Pulmonary artery endothelial cell (primary cell): ENCODE results near the gene SPATA32. TPM values are rescaled to one million over a fixed set of nuclear protein-coding genes. Genes with fewer than 3 reads are reported as not detected.

Experiments used
- total RNA-seq: library from RNA; depleted of rRNA; stranded (reverse); fragments of >200 nt; gene quantifications from 2 replicates; pipeline ENCODE4 v1.2.3, GENCODE V29; 2014

SPATA32 gene
- total RNA-seq, 1 donor from 2014 or later: not detected

Other genes starting within 250 kb of the SPATA32 start
- gene DCAKD, start 210.5 kb downstream of the SPATA32 start, total RNA-seq: 20.9 and 34.8 TPM in 2 replicates
- gene NMT1, start 200.8 kb downstream of the SPATA32 start, total RNA-seq: 74.8 and 86.0 TPM in 2 replicates
- 10.5 and 13.7 TPM in 2 replicates for gene PLCD3, start 129.6 kb downstream of the SPATA32 start, total RNA-seq
- gene ACBD4, start 126.4 kb downstream of the SPATA32 start, total RNA-seq: 4.4 and 5.5 TPM in 2 replicates
- 9.7 and 9.8 TPM in 2 replicates for gene HEXIM1, start 113.6 kb downstream of the SPATA32 start, total RNA-seq
- 3.0 and 4.4 TPM in 2 replicates for gene HEXIM2, start 100.2 kb downstream of the SPATA32 start, total RNA-seq
- 0.63 and 1.1 TPM in 2 replicates for gene FMNL1, start 40.2 kb downstream of the SPATA32 start, total RNA-seq
- 2.0 and 3.2 TPM in 2 replicates for gene MAP3K14, start 54.9 kb upstream of the SPATA32 start, total RNA-seq
- gene ARHGAP27, start 170.8 kb upstream of the SPATA32 start, total RNA-seq: 12.2 and 13.9 TPM in 2 replicates
- 18.8 and 19.4 TPM in 2 replicates for gene PLEKHM1, start 228.6 kb upstream of the SPATA32 start, total RNA-seq